HG03066 (cell line): ENCODE results near the gene EXOC6B.
"Not testable (repeated sequence)": the region's sequence is repeated elsewhere in the genome, so short reads cannot be mapped to it uniquely, and the experiment has no call there.

ENCODE experiments used
- ATAC-seq: cut with Tn5 transposase; IDR thresholded peaks from one replicate; pipeline ENCODE4 v1.9.1; 2021; ENCODE audit warnings: low read depth; ENCODE audit not compliant: unreplicated experiment

The EXOC6B gene

GRCh38 chr2:72694715-72695496, 130.9 kb downstream of the EXOC6B start:
- no peak for ATAC-seq

- ATAC-seq: no peak
These were observed 136.1 kb downstream of the EXOC6B start for GRCh38 chr2:72689579-72690195.

- no peak for ATAC-seq
These were observed 140.1 kb downstream of the EXOC6B start for GRCh38 chr2:72685638-72686213.

- no peak for ATAC-seq
These were observed 143.8 kb downstream of the EXOC6B start for GRCh38 chr2:72682061-72682460.

GRCh38 chr2:72681016-72681995, 144.5 kb downstream of the EXOC6B start:
- no peak for ATAC-seq

GRCh38 chr2:72678024-72678423, 147.8 kb downstream of the EXOC6B start:
- peak; percentile 94 for ATAC-seq

- no peak for ATAC-seq
These were observed 149.3 kb downstream of the EXOC6B start for GRCh38 chr2:72676341-72677025.

- ATAC-seq: no peak
These were observed 150.6 kb downstream of the EXOC6B start for GRCh38 chr2:72674982-72675915.

GRCh38 chr2:72673279-72673678, 152.6 kb downstream of the EXOC6B start:
- ATAC-seq: no peak

- ATAC-seq: no peak
These were observed 156.7 kb downstream of the EXOC6B start for GRCh38 chr2:72669121-72669520.

GRCh38 chr2:72668647-72669046, 157.2 kb downstream of the EXOC6B start:
- no peak for ATAC-seq

- no peak for ATAC-seq
These were observed 160.4 kb downstream of the EXOC6B start for GRCh38 chr2:72665448-72665847.

GRCh38 chr2:72661985-72662384, 163.8 kb downstream of the EXOC6B start:
- ATAC-seq: no peak

- ATAC-seq: no peak
These were observed 176.0 kb downstream of the EXOC6B start for GRCh38 chr2:72649810-72650209.

GRCh38 chr2:72641221-72641620, 184.6 kb downstream of the EXOC6B start:
- not testable (repeated sequence) for ATAC-seq

GRCh38 chr2:72638600-72639211, 187.1 kb downstream of the EXOC6B start:
- ATAC-seq: no peak

- no peak for ATAC-seq
These were observed 189.6 kb downstream of the EXOC6B start for GRCh38 chr2:72636210-72636609.

- ATAC-seq: no peak
These were observed 195.1 kb downstream of the EXOC6B start for GRCh38 chr2:72630767-72631166.

- no peak for ATAC-seq
These were observed 196.8 kb downstream of the EXOC6B start for GRCh38 chr2:72629062-72629461.
